Neural progenitor cell (in vitro differentiated cells): Measurements from ENCODE around the gene SLC4A2. TPM values are rescaled to one million over a fixed set of nuclear protein-coding genes. Genes with fewer than 3 reads are reported as not detected.

Experiments
- DNase-seq: peaks from one replicate; pipeline ENCODE4 v3.0.0-alpha.2; 2016; ENCODE audit warnings: low spot score
- H2AFZ ChIP-seq: fragments of 200-600 bp; sonication (generic); replicated peaks from 2 replicates; pipeline ENCODE4 v1.6.1; 2016; ENCODE audit warnings: antibody characterized with exemption
- H3F3A ChIP-seq: fragments of 200-600 bp; sonication (generic); 2 replicates; pipeline ENCODE4 v1.6.1; 2016; ENCODE audit warnings: antibody characterized with exemption, low read depth
- H3K27ac ChIP-seq: fragments of 200-600 bp; sonication (generic); 2 replicates; pipeline ENCODE4 v1.5.1; 2016; ENCODE audit warnings: mild to moderate bottlenecking
- H3K27me3 ChIP-seq: fragments of 200-600 bp; sonication (generic); 2 replicates; pipeline ENCODE4 v1.6.1; 2016; ENCODE audit warnings: mild to moderate bottlenecking, moderate library complexity
- H3K36me3 ChIP-seq: fragments of 200-600 bp; sonication (generic); 2 replicates; pipeline ENCODE4 v1.5.1; 2016
- H3K4me1 ChIP-seq: fragments of 200-600 bp; sonication (generic); 2 replicates; pipeline ENCODE4 v1.6.1; 2016; ENCODE audit warnings: mixed run types
- H3K4me2 ChIP-seq: fragments of 200-600 bp; sonication (generic); 2 replicates; pipeline ENCODE4 v1.6.1; 2016
- H3K4me3 ChIP-seq: fragments of 200-600 bp; sonication (generic); 2 replicates; pipeline ENCODE4 v1.5.1; 2016
- H3K79me2 ChIP-seq: fragments of 200-600 bp; sonication (generic); 2 replicates; pipeline ENCODE4 v1.6.1; 2016; ENCODE audit warnings: low read depth
- H3K9ac ChIP-seq: fragments of 200-600 bp; sonication (generic); 2 replicates; pipeline ENCODE4 v1.6.1; 2016
- H3K9me3 ChIP-seq: fragments of 200-600 bp; sonication (generic); 2 replicates; pipeline ENCODE4 v1.5.1; 2016; ENCODE audit warnings: low read depth
- H4K20me1 ChIP-seq: fragments of 200-600 bp; sonication (generic); 2 replicates; pipeline ENCODE4 v1.6.1; 2016; ENCODE audit warnings: low read depth
- H3K27ac Mint-ChIP-seq: 3 replicates; pipeline ENCODE4 v1.8.0; 2021; ENCODE audit warnings: mixed read lengths
- H3K27me3 Mint-ChIP-seq: 2 replicates; pipeline ENCODE4 v1.8.0; 2022; ENCODE audit warnings: low read depth, mild to moderate bottlenecking, inconsistent platforms, moderate library complexity, mixed read lengths; ENCODE audit not compliant: insufficient read depth
- H3K36me3 Mint-ChIP-seq: 3 replicates; pipeline ENCODE4 v1.8.0; 2021; ENCODE audit warnings: mixed read lengths
- H3K4me1 Mint-ChIP-seq: 3 replicates; pipeline ENCODE4 v1.8.0; 2021; ENCODE audit warnings: mixed read lengths
- H3K4me3 Mint-ChIP-seq: 3 replicates; pipeline ENCODE4 v1.8.0; 2021; ENCODE audit warnings: mild to moderate bottlenecking, moderate library complexity, mixed read lengths
- H3K9me3 Mint-ChIP-seq: 3 replicates; pipeline ENCODE4 v1.8.0; 2020; ENCODE audit warnings: mixed read lengths
- CTCF ChIP-seq: fragments of 200-600 bp; sonication (generic); IDR thresholded peaks from 2 replicates; pipeline ENCODE4 v1.5.1; 2017; ENCODE audit warnings: antibody characterized with exemption, mild to moderate bottlenecking
- EZH2 ChIP-seq: fragments of 200-600 bp; sonication (generic); IDR thresholded peaks from 2 replicates; pipeline ENCODE4 v1.6.1; 2017; ENCODE audit warnings: antibody characterized with exemption, mild to moderate bottlenecking, moderate library complexity
- EZH2phosphoT487 ChIP-seq: fragments of 200-600 bp; sonication (generic); IDR thresholded peaks from 2 replicates; pipeline ENCODE4 v1.6.1; 2017; ENCODE audit warnings: antibody characterized with exemption
- total RNA-seq: library from RNA; depleted of rRNA; stranded (reverse); fragments of >200 nt; gene quantifications from 2 replicates; pipeline ENCODE4 v1.2.3, GENCODE V29; 2015; ENCODE audit warnings: low replicate concordance

SLC4A2 gene
- total RNA-seq, 1 donor from 2014 or later, result 26.1 TPM

DNA sequence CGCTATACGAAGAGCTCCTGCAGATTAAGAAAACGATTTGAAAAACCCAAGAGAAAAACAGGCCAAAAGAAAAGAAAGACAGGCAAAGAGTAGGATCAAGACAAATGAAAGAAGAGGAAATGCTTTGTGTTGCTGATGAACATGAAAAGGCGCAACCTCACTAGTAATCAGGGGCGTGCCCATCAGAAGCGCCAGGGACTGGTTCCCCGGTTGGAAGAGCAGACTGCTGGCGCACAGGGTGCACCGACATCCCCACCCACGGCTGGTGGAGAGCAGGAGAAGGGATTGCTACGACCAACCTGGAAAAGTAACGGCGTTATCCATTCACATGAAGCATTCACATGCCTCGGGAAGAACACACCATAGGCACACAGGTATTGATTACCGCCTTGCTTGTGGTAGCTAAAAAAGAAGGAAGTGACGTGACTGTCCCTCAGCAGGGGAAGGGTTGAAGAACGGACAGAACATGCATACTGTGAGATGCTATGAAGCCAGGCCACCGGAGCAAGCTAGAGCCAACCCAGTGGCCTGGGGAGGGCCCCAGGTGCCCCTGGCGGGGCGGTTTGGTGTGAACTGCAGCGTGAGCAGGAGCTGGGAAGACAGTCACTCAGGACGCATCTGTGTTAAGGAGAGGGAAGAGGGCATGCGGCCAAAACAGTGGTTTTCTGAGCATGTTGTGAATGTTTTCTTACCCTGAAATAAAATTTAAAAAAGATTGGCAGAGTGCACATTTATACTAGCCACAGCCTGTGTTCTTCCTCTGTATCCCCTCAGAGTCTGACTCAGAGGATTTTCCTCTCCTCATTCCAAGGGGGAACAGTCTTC is 45.2 kb downstream of the SLC4A2 start:
- Histone ChIP-seq H3K4me3 (no peak overlapping the region), H3K9ac (no peak overlapping the region)
- peak; percentile 36 for DNase-seq

GRCh38 chr7:151107882-151108281 is 48.5 kb downstream of the SLC4A2 start:
- TF ChIP-seq EZH2 (no peak), EZH2phosphoT487 (no peak), CTCF (no peak)
- no peak overlapping the region for H3K27ac Mint-ChIP-seq
- H3K4me3 Mint-ChIP-seq, result no peak overlapping the region
- H4K20me1 ChIP-seq, result peaks cover 82% of the 10 kb centered on the region
- no peak overlapping the region for H3K4me3 ChIP-seq
- peaks cover 38% of the 10 kb centered on the region for H3K79me2 ChIP-seq
- peaks cover 12% of the 10 kb centered on the region for H3K4me1 ChIP-seq
- no peak overlapping the region for H3K27ac ChIP-seq
- no peak overlapping the region for H3K9ac ChIP-seq
- no peak overlapping the region for H2AFZ ChIP-seq
- H3K9me3 Mint-ChIP-seq, result no peaks in the 10 kb centered on the region
- no peaks in the 10 kb centered on the region for H3K9me3 ChIP-seq
- H3K4me2 ChIP-seq, result no peak overlapping the region
- no peak for DNase-seq
- no peaks in the 10 kb centered on the region for H3K36me3 ChIP-seq
- peaks cover 15% of the 10 kb centered on the region for H3K4me1 Mint-ChIP-seq
- H3K27me3 Mint-ChIP-seq, result peaks cover 3% of the 10 kb centered on the region
- H3K27me3 ChIP-seq, result peaks cover 7% of the 10 kb centered on the region
- H3K36me3 Mint-ChIP-seq, result peaks cover 3% of the 10 kb centered on the region
- peaks cover 8% of the 10 kb centered on the region for H3F3A ChIP-seq

More for the DNA sequence above, 45.2 kb downstream of the SLC4A2 start:
- Mint-ChIP-seq H3K36me3 (peaks cover 3% of the 10 kb centered on the region), H3K9me3 (no peaks in the 10 kb centered on the region), H3K4me1 (no peaks in the 10 kb centered on the region), H3K4me3 (no peak overlapping the region), H3K27me3 (no peaks in the 10 kb centered on the region), H3K27ac (no peak overlapping the region)
- Histone ChIP-seq H3K36me3 (no peaks in the 10 kb centered on the region), H3K4me2 (peak overlapping the region; percentile 29), H4K20me1 (peaks cover 81% of the 10 kb centered on the region), H2AFZ (no peak overlapping the region), H3K27me3 (peaks cover 7% of the 10 kb centered on the region), H3K4me1 (peaks cover 12% of the 10 kb centered on the region), H3K79me2 (peaks cover 40% of the 10 kb centered on the region), H3K9me3 (no peaks in the 10 kb centered on the region), H3K27ac (no peak overlapping the region), H3F3A (no peaks in the 10 kb centered on the region)
- no peak for TF ChIP-seq EZH2phosphoT487
- no peak for TF ChIP-seq EZH2
- no peak for TF ChIP-seq CTCF

DNA sequence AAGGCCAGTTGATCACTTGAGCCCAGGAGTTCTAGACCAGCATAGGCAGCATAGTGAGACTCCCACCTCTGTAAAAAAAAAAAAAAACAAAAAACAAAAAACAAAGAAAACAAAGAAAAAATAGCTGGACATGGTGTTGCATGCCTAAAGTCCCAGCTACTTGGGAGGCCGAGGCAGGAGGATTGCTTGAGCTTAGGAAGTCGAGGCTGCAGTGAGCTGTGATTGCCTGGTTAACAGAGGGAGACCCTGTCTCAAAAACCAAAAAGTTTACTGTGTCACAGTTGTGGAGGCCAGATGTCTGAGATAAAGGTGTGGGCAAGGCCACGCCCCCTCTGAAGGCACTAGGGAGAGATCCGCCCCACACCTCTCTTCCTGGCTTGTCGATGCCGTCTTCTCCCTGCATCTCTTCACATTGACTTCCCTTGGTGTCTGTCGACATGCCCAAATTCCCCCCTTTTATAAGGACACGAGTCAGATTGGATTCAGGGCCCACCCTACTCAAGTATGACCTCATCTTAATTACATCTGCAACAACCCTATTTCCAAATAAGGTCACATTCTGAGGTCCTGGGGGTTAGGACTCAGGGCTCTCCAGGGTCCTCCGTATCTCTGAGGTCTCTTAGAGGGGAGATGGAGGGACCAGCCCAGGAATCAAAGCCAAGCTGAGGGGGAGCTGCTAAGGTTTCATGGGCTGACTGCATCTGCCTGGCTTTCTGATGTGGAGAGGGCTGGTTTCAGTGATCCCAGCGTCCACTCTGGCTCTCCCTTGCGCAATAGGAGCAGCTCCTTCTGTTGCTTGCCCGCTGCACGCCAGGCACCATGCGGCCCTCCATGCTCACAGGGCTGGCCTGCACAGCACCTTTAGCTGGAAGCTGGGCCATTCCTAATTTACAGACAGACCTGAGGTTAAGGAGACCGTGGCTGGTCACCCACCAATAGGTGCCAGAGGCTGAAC is 50.0 kb downstream of the SLC4A2 start:
- Histone ChIP-seq H3K36me3 (no peaks in the 10 kb centered on the region), H3K4me1 (peaks cover 15% of the 10 kb centered on the region), H3K9ac (no peak overlapping the region), H3K4me3 (no peak overlapping the region), H3K9me3 (no peaks in the 10 kb centered on the region), H4K20me1 (peaks cover 82% of the 10 kb centered on the region), H3F3A (peaks cover 21% of the 10 kb centered on the region), H3K79me2 (peaks cover 35% of the 10 kb centered on the region), H2AFZ (no peak overlapping the region), H3K27ac (no peak overlapping the region), H3K4me2 (no peak overlapping the region), H3K27me3 (peaks cover 5% of the 10 kb centered on the region)
- Mint-ChIP-seq H3K27ac (no peak overlapping the region), H3K4me1 (peaks cover 29% of the 10 kb centered on the region), H3K36me3 (peaks cover 2% of the 10 kb centered on the region), H3K27me3 (peaks cover 9% of the 10 kb centered on the region), H3K4me3 (no peak overlapping the region), H3K9me3 (no peaks in the 10 kb centered on the region)
- TF ChIP-seq CTCF (no peak), EZH2phosphoT487 (no peak), EZH2 (no peak)
- no peak for DNase-seq
